Vagina (tissue), 2 donors: ENCODE measurements around the gene PMIS2.

Experiments used
- CTCF ChIP-seq, 3 experiments: fragments of 450-650 bp in 2 of 3; fragments of 200-600 bp in 1 of 3; sonication (generic) in 1 of 3; IDR thresholded peaks; one replicate each; pipeline ENCODE4 v1.5.1; 2017 to 2019; ENCODE audit warnings: antibody characterized with exemption in 3 of 3, mild to moderate bottlenecking in 2 of 3, moderate library complexity in 2 of 3
- POLR2A ChIP-seq, 2 donors: fragments of 450-650 bp; IDR thresholded peaks; one replicate each; pipeline ENCODE4 v1.6.1; 2017; ENCODE audit warnings: antibody characterized with exemption in 2 of 2, mild to moderate bottlenecking in 2 of 2, moderate library complexity in 2 of 2
- POLR2AphosphoS5 ChIP-seq, 2 donors: sonication (generic); formaldehyde crosslinking; IDR thresholded peaks; one replicate each; pipeline ENCODE4 v1.9.0; 2017; ENCODE audit warnings: antibody characterized with exemption in 2 of 2, mild to moderate bottlenecking in 2 of 2, low read depth in 1 of 2; ENCODE audit not compliant: insufficient read depth in 1 of 2

- TF ChIP-seq POLR2A (IDR thresholded peaks at IDR 0.05): no peak
- no peak for TF ChIP-seq CTCF (IDR thresholded peaks at IDR 0.05)
- no peak for TF ChIP-seq POLR2AphosphoS5 (IDR thresholded peaks at IDR 0.05; ENCODE audit: insufficient read depth in 1 of 2, low read depth in 1 of 2)
These were observed 43.3 kb downstream of the PMIS2 start for GRCh38 chr19:35629332-35629633.
